Liver (tissue), 3 donors: ENCODE results near the gene GJD3.

ENCODE experiments used
- RAD21 ChIP-seq, 2 donors: IDR thresholded peaks; 2 replicates each; pipeline ENCODE4 v1.6.1; 2016; ENCODE audit warnings: antibody characterized with exemption in 2 of 2, mild to moderate bottlenecking in 2 of 2
- TAF1 ChIP-seq: conservative IDR thresholded peaks from 2 replicates; pipeline ENCODE4 v1.6.1; 2016; ENCODE audit warnings: antibody characterized with exemption, mild to moderate bottlenecking
- YY1 ChIP-seq: IDR thresholded peaks from 2 replicates; pipeline ENCODE4 v1.6.1; 2016; ENCODE audit warnings: antibody characterized with exemption, mild to moderate bottlenecking
- TF ChIP-seq, protein P1 (sequence below): fragments of 150-350 bp; IDR thresholded peaks from 2 replicates; pipeline ENCODE4 v1.5.1; 2017; ENCODE audit warnings: improper control_type of control experiment, low read depth, low read length; ENCODE audit not compliant: missing input control
- TF ChIP-seq, protein P2 (sequence below): IDR thresholded peaks from 2 replicates; pipeline ENCODE4 v1.6.1; 2016; ENCODE audit warnings: antibody characterized with exemption
- TF ChIP-seq, protein P3 (sequence below): IDR thresholded peaks from 2 replicates; pipeline ENCODE4 v1.6.1; 2016; ENCODE audit warnings: antibody characterized with exemption
- TF ChIP-seq, protein P4 (sequence below): IDR thresholded peaks from 2 replicates; pipeline ENCODE4 v1.6.1; 2016; ENCODE audit warnings: antibody characterized with exemption, mild to moderate bottlenecking
- TF ChIP-seq, protein P5 (sequence below): IDR thresholded peaks from 2 replicates; pipeline ENCODE4 v1.6.1; 2016; ENCODE audit warnings: antibody characterized with exemption
- donor health status: healthy.
- donor health status: healthy.

DNA sequence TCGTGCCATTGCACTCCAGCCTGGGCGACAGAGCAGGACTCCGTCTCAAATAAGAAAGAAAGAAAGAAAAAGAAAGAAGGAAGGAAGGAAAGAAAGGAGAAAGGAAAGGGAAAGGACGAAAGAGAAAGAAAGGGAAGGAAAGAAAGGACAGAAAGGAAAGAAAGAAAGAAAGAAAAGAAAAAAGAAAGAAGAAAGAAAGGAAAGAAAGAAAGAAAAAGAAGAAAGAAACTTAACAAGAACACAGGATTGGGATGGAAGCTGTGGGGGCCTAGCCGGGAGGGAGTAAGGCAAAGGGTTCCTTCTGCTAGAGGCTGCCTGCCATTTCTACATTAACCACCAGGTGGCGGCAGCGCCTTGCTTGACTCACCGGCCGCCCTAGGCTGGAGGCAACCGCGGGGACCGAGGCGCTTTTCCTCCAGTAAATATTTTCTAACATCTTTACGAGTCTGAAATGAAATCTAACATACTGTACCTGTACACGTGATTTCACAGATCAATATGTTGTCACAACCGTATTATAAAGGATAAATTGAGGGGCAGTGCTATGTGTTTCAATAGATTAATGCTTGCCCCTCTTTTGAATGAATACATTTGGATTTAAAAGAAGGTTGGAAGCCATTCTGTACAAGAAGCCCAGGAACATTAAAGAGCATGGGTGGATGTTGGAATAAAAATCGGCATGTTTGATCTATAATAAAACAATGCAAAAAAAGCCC, 6.1 kb downstream of the GJD3 start:
- TF ChIP-seq, protein P1, sequence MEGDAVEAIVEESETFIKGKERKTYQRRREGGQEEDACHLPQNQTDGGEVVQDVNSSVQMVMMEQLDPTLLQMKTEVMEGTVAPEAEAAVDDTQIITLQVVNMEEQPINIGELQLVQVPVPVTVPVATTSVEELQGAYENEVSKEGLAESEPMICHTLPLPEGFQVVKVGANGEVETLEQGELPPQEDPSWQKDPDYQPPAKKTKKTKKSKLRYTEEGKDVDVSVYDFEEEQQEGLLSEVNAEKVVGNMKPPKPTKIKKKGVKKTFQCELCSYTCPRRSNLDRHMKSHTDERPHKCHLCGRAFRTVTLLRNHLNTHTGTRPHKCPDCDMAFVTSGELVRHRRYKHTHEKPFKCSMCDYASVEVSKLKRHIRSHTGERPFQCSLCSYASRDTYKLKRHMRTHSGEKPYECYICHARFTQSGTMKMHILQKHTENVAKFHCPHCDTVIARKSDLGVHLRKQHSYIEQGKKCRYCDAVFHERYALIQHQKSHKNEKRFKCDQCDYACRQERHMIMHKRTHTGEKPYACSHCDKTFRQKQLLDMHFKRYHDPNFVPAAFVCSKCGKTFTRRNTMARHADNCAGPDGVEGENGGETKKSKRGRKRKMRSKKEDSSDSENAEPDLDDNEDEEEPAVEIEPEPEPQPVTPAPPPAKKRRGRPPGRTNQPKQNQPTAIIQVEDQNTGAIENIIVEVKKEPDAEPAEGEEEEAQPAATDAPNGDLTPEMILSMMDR = peak; percentile 98
- TF ChIP-seq YY1 (peak; percentile 43), RAD21 (IDR thresholded peaks at IDR 0.05) (peak; percentile 94 to 98), TAF1 (no peak)
- TF ChIP-seq, protein P2, sequence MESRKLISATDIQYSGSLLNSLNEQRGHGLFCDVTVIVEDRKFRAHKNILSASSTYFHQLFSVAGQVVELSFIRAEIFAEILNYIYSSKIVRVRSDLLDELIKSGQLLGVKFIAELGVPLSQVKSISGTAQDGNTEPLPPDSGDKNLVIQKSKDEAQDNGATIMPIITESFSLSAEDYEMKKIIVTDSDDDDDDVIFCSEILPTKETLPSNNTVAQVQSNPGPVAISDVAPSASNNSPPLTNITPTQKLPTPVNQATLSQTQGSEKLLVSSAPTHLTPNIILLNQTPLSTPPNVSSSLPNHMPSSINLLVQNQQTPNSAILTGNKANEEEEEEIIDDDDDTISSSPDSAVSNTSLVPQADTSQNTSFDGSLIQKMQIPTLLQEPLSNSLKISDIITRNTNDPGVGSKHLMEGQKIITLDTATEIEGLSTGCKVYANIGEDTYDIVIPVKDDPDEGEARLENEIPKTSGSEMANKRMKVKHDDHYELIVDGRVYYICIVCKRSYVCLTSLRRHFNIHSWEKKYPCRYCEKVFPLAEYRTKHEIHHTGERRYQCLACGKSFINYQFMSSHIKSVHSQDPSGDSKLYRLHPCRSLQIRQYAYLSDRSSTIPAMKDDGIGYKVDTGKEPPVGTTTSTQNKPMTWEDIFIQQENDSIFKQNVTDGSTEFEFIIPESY = no peak
- TF ChIP-seq, protein P3, sequence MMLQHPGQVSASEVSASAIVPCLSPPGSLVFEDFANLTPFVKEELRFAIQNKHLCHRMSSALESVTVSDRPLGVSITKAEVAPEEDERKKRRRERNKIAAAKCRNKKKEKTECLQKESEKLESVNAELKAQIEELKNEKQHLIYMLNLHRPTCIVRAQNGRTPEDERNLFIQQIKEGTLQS = no peak
- TF ChIP-seq, protein P4, sequence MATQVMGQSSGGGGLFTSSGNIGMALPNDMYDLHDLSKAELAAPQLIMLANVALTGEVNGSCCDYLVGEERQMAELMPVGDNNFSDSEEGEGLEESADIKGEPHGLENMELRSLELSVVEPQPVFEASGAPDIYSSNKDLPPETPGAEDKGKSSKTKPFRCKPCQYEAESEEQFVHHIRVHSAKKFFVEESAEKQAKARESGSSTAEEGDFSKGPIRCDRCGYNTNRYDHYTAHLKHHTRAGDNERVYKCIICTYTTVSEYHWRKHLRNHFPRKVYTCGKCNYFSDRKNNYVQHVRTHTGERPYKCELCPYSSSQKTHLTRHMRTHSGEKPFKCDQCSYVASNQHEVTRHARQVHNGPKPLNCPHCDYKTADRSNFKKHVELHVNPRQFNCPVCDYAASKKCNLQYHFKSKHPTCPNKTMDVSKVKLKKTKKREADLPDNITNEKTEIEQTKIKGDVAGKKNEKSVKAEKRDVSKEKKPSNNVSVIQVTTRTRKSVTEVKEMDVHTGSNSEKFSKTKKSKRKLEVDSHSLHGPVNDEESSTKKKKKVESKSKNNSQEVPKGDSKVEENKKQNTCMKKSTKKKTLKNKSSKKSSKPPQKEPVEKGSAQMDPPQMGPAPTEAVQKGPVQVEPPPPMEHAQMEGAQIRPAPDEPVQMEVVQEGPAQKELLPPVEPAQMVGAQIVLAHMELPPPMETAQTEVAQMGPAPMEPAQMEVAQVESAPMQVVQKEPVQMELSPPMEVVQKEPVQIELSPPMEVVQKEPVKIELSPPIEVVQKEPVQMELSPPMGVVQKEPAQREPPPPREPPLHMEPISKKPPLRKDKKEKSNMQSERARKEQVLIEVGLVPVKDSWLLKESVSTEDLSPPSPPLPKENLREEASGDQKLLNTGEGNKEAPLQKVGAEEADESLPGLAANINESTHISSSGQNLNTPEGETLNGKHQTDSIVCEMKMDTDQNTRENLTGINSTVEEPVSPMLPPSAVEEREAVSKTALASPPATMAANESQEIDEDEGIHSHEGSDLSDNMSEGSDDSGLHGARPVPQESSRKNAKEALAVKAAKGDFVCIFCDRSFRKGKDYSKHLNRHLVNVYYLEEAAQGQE = no peak
- TF ChIP-seq, protein P5, sequence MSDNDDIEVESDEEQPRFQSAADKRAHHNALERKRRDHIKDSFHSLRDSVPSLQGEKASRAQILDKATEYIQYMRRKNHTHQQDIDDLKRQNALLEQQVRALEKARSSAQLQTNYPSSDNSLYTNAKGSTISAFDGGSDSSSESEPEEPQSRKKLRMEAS = no peak
